NT2/D1 (cell line): ENCODE measurements around the gene OLR1.

ENCODE experiments used
- YY1 ChIP-seq: IDR thresholded peaks from 2 replicates; pipeline ENCODE4 v1.6.1; 2011; ENCODE audit not compliant: insufficient read length, insufficient read depth
- ZNF274 ChIP-seq: IDR thresholded peaks from 2 replicates; pipeline ENCODE4 v1.6.1; 2011; ENCODE audit warnings: mild to moderate bottlenecking, low read depth, low read length

GRCh38 chr12:10140001-10140400, 31.9 kb downstream of the OLR1 start:
- TF ChIP-seq YY1 (no peak), ZNF274 (no peak)
